Cardiac muscle cell (in vitro differentiated cells and primary cell): Measurements from ENCODE around the gene UBAP2. TPM values are rescaled to one million over a fixed set of nuclear protein-coding genes. Genes with fewer than 3 reads are reported as not detected.

Experiments
- DNase-seq, 2 donors: peaks; one replicate each; pipeline versions ENCODE4 v3.0.0 to v3.0.0-alpha.2; 2010 to 2017; ENCODE audit warnings: low read depth in 1 of 2, low spot score in 1 of 2
- H3K27ac ChIP-seq: fragments of 200-600 bp; sonication (generic); 2 replicates; pipeline ENCODE4 v1.5.1; 2016
- H3K27me3 ChIP-seq: fragments of 200-600 bp; sonication (generic); 2 replicates; pipeline ENCODE4 v1.6.0; 2016; ENCODE audit warnings: control low read depth
- H3K36me3 ChIP-seq: fragments of 200-600 bp; sonication (generic); 2 replicates; pipeline ENCODE4 v1.5.1; 2016; ENCODE audit warnings: control low read depth
- H3K4me1 ChIP-seq: fragments of 200-600 bp; sonication (generic); 2 replicates; pipeline ENCODE4 v1.8.1; 2017; ENCODE audit warnings: low read depth, mild to moderate bottlenecking, mixed run types
- H3K4me3 ChIP-seq: fragments of 200-600 bp; sonication (generic); 2 replicates; pipeline ENCODE4 v1.5.1; 2016; ENCODE audit warnings: mild to moderate bottlenecking
- H3K9me3 ChIP-seq: fragments of 200-600 bp; sonication (generic); 2 replicates; pipeline ENCODE4 v1.5.1; 2017; ENCODE audit warnings: low read depth, mild to moderate bottlenecking, control low read depth
- CTCF ChIP-seq: IDR thresholded peaks from 2 replicates; pipeline ENCODE4 v1.5.1; 2012; ENCODE audit warnings: low read depth, mild to moderate bottlenecking, low read length
- polyA plus RNA-seq: library from polyadenylated mRNA; unstranded; fragments of >200 nt; fragmentation: Nextera tagmentation; extraction: Ambion mirVana; gene quantifications from 2 replicates; pipeline ENCODE4 v1.2.1, GENCODE V29; 2016
- total RNA-seq: library from RNA; depleted of rRNA; stranded (reverse); fragments of >200 nt; gene quantifications from 2 replicates; pipeline ENCODE4 v1.2.3, GENCODE V29; 2016

UBAP2 gene
- total and polyA plus RNA-seq, 2 experiments from 2014 or later, result 27.2 to 29.3 TPM

GRCh38 chr9:33913541-33913940, 135.1 kb downstream of the UBAP2 start:
- no peaks in the 10 kb centered on the region for H3K4me1 ChIP-seq
- no peak overlapping the region for H3K27ac ChIP-seq
- no peaks in the 10 kb centered on the region for H3K9me3 ChIP-seq
- no peaks in the 10 kb centered on the region for H3K27me3 ChIP-seq
- TF ChIP-seq CTCF, result no peak
- H3K4me3 ChIP-seq, result no peak overlapping the region
- peaks cover 42% of the 10 kb centered on the region for H3K36me3 ChIP-seq
- DNase-seq, result no peak

GRCh38 chr9:33908749-33909148, 139.9 kb downstream of the UBAP2 start:
- no peak for DNase-seq
- no peaks in the 10 kb centered on the region for H3K4me1 ChIP-seq
- H3K36me3 ChIP-seq, result peaks cover 21% of the 10 kb centered on the region
- no peak overlapping the region for H3K4me3 ChIP-seq
- no peaks in the 10 kb centered on the region for H3K27me3 ChIP-seq
- H3K9me3 ChIP-seq, result no peaks in the 10 kb centered on the region
- no peak for TF ChIP-seq CTCF
- no peak overlapping the region for H3K27ac ChIP-seq

- H3K27ac ChIP-seq, result no peak overlapping the region
- H3K9me3 ChIP-seq, result no peaks in the 10 kb centered on the region
- no peaks in the 10 kb centered on the region for H3K4me1 ChIP-seq
- H3K27me3 ChIP-seq, result no peaks in the 10 kb centered on the region
- peaks cover 16% of the 10 kb centered on the region for H3K36me3 ChIP-seq
- no peak for TF ChIP-seq CTCF
- DNase-seq, result no peak
- H3K4me3 ChIP-seq, result no peak overlapping the region
Measured at GRCh38 chr9:33908114-33908513, 140.6 kb downstream of the UBAP2 start.

- Histone ChIP-seq H3K4me1 (no peaks in the 10 kb centered on the region), H3K9me3 (no peaks in the 10 kb centered on the region), H3K4me3 (no peak overlapping the region), H3K36me3 (peaks cover 13% of the 10 kb centered on the region), H3K27ac (peak overlapping the region; percentile 74), H3K27me3 (no peaks in the 10 kb centered on the region)
- no peak for TF ChIP-seq CTCF
- DNase-seq, result no peak
Measured at GRCh38 chr9:33907347-33907746, 141.3 kb downstream of the UBAP2 start.

GRCh38 chr9:33906769-33907168, 141.9 kb downstream of the UBAP2 start:
- Histone ChIP-seq H3K4me3 (no peak overlapping the region), H3K36me3 (peaks cover 9% of the 10 kb centered on the region)

More at GRCh38 chr9:33906769-33907168, 141.9 kb downstream of the UBAP2 start:
- H3K4me1 ChIP-seq, result no peaks in the 10 kb centered on the region
- no peak for DNase-seq
- H3K9me3 ChIP-seq, result no peaks in the 10 kb centered on the region
- H3K27me3 ChIP-seq, result no peaks in the 10 kb centered on the region
- no peak for TF ChIP-seq CTCF
- H3K27ac ChIP-seq, result peak overlapping the region; percentile 74
